ENCODE results near the gene LRP1B.
"Not testable (repeated sequence)": the region's sequence is repeated elsewhere in the genome, so short reads cannot be mapped to it uniquely, and the experiment has no call there.

Gene LRP1B

GRCh38 chr2:140424471-140424870, 1706.3 kb downstream of the LRP1B start:
- in situ Hi-C loops (cut with MboI; ENCODE audit: low sequenced_read_pairs), result no loop called here

- in situ Hi-C loops (cut with MboI; ENCODE audit: low sequenced_read_pairs), result no loop called here
Measured at GRCh38 chr2:140422759-140423158, 1708.1 kb downstream of the LRP1B start.

DNA sequence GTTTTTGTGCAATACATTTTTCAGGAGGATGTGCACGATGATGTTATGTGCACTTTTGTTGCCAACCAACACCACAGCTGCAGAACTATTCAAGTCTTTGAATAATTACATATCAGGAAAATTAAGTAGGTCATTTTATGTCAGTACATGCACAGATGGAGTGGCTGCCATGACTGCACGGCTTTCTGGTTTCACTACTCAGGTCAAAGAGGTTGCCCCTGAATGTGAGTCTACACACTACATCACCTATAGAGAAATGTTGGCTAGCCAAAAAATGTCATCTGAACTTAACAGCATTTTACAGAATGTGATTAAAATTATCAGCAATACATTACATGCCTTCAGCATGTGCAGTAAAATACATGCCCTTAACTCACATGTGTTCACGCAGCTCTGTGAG, 1713.3 kb downstream of the LRP1B start:
- in situ Hi-C loops (cut with MboI; ENCODE audit: low sequenced_read_pairs), result no loop called here

DNA sequence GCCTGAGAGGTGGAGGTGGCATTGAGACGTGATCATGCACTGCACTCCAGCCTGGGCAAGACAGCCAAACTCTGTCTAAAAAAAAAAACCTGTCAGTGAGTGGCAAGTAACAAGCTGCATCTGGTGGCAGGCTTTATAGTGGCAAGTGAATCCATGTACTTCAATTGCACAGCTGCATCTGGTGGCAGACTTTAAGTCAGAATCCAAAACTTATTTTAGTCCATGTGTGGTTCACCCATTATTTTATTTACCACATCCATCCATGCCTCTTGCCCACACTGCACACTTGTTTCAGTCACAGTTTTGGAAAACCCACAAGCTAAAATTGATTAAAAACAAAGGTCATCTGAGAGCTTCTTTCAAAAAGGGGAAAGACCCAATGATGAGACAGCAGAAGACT, 1714.2 kb downstream of the LRP1B start:
- in situ Hi-C loops (cut with MboI; ENCODE audit: low sequenced_read_pairs), result no loop called here

DNA sequence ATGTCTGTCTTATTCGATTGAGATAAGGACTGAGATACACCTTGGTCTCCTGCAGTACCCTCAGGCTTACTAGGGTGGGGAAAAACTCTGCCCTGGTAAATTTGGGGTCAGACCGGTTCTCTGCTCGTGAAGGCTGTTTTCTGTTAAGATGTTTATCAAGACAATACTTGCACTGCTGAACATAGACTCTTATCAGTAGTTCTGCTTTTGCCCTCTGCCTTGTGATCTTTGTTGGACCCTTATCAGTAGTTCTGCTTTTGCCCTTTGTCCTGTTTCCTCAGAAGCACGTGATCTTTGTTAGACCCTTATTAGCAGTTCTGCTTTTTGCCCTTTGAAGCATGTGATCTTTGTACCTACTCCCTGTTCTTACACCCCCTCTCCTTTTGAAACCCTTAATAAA, 1715.8 kb downstream of the LRP1B start:
- in situ Hi-C loops (cut with MboI; ENCODE audit: low sequenced_read_pairs), result not testable (repeated sequence)

- in situ Hi-C loops (cut with MboI; ENCODE audit: low sequenced_read_pairs), result no loop called here
Measured at GRCh38 chr2:140410695-140411094, 1720.1 kb downstream of the LRP1B start.

DNA sequence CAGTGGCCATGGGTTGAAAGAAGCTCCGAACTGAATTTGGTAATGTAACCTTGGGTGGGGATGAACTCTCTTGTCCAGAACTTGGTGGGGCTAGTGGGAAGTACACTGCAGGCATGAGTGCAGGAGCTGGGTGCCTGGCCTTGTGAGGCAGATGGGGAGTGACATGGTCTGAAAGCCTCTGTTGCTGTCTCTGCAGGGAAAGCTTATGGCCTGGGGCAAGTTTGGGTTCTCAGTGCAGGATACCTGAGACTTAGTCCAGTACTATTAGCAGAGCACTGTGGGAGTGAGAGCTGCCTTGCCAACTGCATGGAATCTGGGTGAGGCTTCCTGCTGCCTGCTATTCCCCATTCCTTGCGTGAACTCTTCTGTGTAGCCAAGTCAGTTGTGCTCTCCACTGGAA, 1729.8 kb downstream of the LRP1B start:
- in situ Hi-C loops (cut with MboI; ENCODE audit: low sequenced_read_pairs), result no loop called here

DNA sequence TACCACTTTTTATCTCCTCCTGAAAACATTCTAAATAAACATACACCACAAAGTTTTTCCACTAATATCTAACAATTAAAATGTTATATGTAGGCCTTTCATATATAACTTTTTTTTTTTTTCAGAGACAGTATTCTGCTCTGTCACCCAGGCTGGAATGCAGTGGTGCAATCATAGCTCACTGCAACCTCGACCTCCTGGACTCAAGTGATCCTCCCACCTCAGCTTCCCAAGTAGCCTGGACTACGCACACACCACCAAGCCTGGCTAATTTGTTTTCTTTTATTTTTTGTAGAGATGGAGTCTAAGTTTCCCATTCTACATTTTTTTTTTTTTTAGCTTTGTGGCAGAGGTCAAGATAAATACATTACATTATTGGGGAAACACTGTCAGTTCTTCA, 1738.0 kb downstream of the LRP1B start:
- in situ Hi-C loops (cut with MboI; ENCODE audit: low sequenced_read_pairs), result no loop called here

- in situ Hi-C loops (cut with MboI; ENCODE audit: low sequenced_read_pairs), result no loop called here
Measured at GRCh38 chr2:140384946-140385345, 1745.9 kb downstream of the LRP1B start.

GRCh38 chr2:140383781-140384180, 1747.0 kb downstream of the LRP1B start:
- in situ Hi-C loops (cut with MboI; ENCODE audit: low sequenced_read_pairs), result no loop called here

GRCh38 chr2:140376686-140377085, 1754.1 kb downstream of the LRP1B start:
- in situ Hi-C loops (cut with MboI; ENCODE audit: low sequenced_read_pairs), result no loop called here

GRCh38 chr2:140363131-140363530, 1767.7 kb downstream of the LRP1B start:
- in situ Hi-C loops (cut with MboI; ENCODE audit: low sequenced_read_pairs), result no loop called here

- in situ Hi-C loops (cut with MboI; ENCODE audit: low sequenced_read_pairs), result no loop called here
Measured at GRCh38 chr2:140362361-140362760, 1768.5 kb downstream of the LRP1B start.

DNA sequence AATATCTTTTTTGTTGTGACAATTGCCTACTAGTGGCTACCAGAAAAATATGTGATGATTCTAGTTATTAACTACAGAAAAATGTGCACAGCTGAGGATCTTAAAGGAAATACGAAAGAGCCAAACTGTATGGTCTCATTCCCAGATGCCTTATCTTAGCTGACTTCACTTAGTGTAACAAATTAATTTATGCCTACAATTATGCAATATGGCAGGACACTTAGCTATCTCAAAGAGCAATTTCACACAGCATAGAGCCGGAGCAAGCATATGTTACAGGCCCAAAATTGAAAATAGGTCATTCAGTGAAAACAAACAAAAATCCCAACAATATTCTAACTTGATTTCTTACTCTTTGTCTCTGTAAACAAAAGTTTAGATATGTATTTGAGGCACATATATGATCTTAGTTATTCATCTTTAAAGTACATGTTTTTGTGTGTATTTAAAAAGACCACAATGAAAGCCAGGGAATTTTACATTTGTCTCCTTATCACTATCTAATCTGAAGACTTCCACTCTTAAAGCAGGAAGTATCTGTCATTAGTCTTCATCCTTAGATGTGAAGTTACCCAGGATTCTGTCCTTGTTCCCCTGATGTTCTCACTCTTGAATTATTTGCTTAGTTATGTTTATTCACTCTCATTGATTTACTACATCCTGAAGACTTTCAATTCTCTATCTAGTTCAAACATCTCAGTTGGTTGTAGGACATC, 1771.6 kb downstream of the LRP1B start:
- in situ Hi-C loops (cut with MboI; ENCODE audit: low sequenced_read_pairs), result no loop called here

GRCh38 chr2:140356697-140357096, 1774.1 kb downstream of the LRP1B start:
- in situ Hi-C loops (cut with MboI; ENCODE audit: low sequenced_read_pairs), result no loop called here

DNA sequence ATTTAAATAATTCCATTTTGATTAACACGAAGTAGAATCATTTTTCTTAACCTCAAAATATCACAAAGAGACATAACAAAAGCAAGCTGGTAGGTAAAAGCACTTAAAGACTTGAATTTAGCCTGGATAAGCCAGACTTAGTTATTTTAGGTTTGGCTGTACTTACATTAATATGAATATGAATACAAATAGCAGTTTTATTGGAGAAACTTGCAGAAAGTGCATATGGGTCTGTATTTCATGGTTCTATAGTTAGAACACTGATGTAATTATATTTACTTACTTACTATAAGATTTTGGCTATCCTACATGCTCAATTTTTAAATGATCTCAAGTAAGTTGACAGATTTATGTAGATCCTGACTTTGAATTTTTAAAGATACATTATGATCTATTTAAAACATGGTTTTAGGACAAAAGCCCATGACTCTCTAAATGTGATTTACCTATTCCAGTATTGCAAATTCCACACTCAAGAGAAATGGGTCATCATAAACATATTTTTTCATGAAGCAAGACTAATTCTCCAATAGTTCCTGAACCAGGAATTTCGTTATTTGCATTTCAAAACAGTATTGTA, 1775.2 kb downstream of the LRP1B start:
- in situ Hi-C loops (cut with MboI; ENCODE audit: low sequenced_read_pairs), result no loop called here

DNA sequence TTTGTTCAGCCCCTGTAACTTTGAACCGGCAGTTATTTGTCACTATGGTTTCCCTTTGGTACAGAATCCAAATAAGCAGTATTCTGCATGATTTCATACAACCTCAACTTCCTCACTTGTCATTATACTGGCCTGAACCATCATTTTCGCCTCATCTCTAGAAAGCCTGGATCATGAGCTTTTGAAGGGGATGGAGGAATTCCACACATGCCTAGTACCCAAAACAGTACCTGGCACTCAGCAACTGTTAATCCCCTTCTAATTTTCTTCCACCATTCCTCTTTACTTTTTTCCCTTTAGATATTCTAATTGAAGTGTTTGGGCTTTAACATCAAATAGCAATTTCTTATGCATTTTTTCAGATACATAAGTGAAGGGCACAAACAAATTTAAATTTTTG, 1776.3 kb downstream of the LRP1B start:
- in situ Hi-C loops (cut with MboI; ENCODE audit: low sequenced_read_pairs), result no loop called here

DNA sequence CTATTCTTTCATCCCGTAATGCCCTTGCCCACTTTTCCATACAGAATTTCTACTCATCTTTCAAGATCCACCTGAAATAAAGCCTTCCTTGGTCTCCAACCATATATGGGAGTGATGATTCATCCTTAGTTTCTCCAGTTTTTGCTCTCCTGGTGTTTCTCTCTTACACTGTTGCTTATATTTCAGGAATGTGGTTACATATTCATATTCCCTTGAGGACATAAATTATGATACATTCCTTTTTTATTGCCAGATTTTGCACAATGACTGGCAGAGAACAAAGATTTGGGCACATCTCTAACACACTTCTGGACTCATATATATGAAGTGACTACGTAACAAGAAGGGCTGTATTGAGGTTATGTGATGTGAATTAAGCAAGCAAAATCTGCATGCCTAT, 1777.3 kb downstream of the LRP1B start:
- in situ Hi-C loops (cut with MboI; ENCODE audit: low sequenced_read_pairs), result no loop called here

DNA sequence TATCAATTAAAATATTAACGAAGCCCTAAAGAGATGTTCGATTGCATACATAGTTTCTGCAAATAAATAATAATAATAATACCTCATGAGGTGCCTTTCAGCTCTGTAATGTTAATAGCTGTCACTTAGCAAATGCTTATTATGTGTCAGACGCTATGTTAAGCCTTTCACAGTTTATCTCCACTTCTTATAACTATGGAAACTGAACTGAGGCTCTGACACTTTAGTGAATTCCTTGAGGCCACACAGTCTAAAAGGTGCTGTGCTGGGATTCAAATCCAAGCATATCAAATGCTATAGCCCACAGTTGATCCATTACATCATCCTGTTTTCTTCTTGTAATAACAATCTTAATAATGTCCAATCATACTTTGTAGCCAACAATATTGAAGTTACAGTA, 1779.1 kb downstream of the LRP1B start:
- in situ Hi-C loops (cut with MboI; ENCODE audit: low sequenced_read_pairs), result no loop called here

GRCh38 chr2:140349695-140350094, 1781.1 kb downstream of the LRP1B start:
- in situ Hi-C loops (cut with MboI; ENCODE audit: low sequenced_read_pairs), result no loop called here

DNA sequence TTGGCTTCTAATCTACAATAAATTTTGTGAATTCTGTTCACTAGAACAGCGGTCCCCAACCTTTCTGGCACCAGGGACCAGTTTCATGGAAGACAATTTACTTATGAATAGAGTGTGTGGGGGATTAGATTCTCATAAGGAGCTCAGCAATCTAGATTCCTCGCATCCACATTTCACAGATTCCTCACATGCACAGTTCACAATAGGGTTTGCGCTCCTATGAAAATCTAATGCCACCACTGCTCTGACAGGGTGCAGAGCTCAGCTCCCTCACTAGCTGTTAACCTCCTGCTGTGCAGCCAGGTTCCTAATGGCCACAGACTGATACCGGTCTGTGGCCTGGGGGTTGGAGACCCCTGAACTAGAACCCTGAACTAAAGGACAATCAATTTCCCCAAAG, 1782.0 kb downstream of the LRP1B start:
- in situ Hi-C loops (cut with MboI; ENCODE audit: low sequenced_read_pairs), result no loop called here

DNA sequence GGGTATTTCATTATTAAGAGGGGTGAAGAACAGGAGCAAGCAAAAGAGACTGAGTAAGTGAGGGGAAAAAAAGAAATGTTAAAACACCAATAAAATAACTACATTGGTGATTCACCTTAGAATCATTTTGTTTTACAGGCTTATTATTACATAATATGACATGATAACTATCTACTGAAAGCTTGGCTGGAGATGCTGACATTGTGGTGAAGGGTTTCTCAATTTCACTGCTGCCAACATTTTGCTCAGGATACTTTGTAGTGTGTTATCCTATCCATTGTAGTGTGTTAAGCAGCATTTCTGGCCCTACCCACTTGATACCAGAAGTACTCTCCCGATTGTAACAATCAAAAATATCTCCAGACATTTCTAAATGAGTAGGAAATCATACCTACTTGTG, 1786.0 kb downstream of the LRP1B start:
- in situ Hi-C loops (cut with MboI; ENCODE audit: low sequenced_read_pairs), result no loop called here

GRCh38 chr2:140344266-140344665, 1786.5 kb downstream of the LRP1B start:
- in situ Hi-C loops (cut with MboI; ENCODE audit: low sequenced_read_pairs), result not testable (repeated sequence)
